Neural cell (in vitro differentiated cells): Measurements from ENCODE around the gene GCK. TPM values are rescaled to one million over a fixed set of nuclear protein-coding genes. Genes with fewer than 3 reads are reported as not detected.

ENCODE experiments used
- H2AFZ ChIP-seq: fragments of 200-600, 300-800 bp; sonication (generic), shearing (Covaris generic); 2 replicates; pipeline ENCODE4 v1.6.0; 2014; ENCODE audit warnings: low read depth, mild to moderate bottlenecking, antibody characterized with exemption, low read length, moderate library complexity
- H3F3A ChIP-seq: fragments of 200-600 bp; shearing (Covaris generic); 2 replicates; pipeline ENCODE4 v1.6.1; 2016; ENCODE audit warnings: mild to moderate bottlenecking, moderate library complexity, mixed read lengths, antibody characterized with exemption, low read length; ENCODE audit not compliant: insufficient read depth, poor library complexity, severe bottlenecking
- H3K27ac ChIP-seq: fragments of 200-600, 300-800 bp; sonication (generic), shearing (Covaris generic); 2 replicates; pipeline ENCODE4 v1.5.1; 2014; ENCODE audit warnings: mild to moderate bottlenecking, low read length, moderate library complexity
- H3K27me3 ChIP-seq: fragments of 300-800, 200-600 bp; sonication (generic), shearing (Covaris generic); 2 replicates; pipeline ENCODE4 v1.6.0; 2014; ENCODE audit warnings: mild to moderate bottlenecking, low read depth, low read length, moderate library complexity; ENCODE audit not compliant: insufficient read depth
- H3K36me3 ChIP-seq: fragments of 300-800, 200-600 bp; sonication (generic), shearing (Covaris generic); 2 replicates; pipeline ENCODE4 v1.5.1; 2014; ENCODE audit warnings: mild to moderate bottlenecking, antibody characterized with exemption, low read length, moderate library complexity; ENCODE audit not compliant: insufficient read depth
- H3K4me2 ChIP-seq: fragments of 300-800, 200-600 bp; sonication (generic), shearing (Covaris generic); 2 replicates; pipeline ENCODE4 v1.6.0; 2014; ENCODE audit warnings: mild to moderate bottlenecking, low read length
- H3K4me3 ChIP-seq: fragments of 300-800, 200-600 bp; sonication (generic), shearing (Covaris generic); 2 replicates; pipeline ENCODE4 v1.5.1; 2014; ENCODE audit warnings: mild to moderate bottlenecking, low read length, moderate library complexity
- H3K79me2 ChIP-seq: fragments of 200-600 bp; shearing (Covaris generic); replicated peaks from 2 replicates; pipeline ENCODE4 v1.6.0; 2014; ENCODE audit warnings: mild to moderate bottlenecking, low read length, moderate library complexity; ENCODE audit not compliant: insufficient read depth
- H3K9ac ChIP-seq: fragments of 300-800, 200-600 bp; sonication (generic), shearing (Covaris generic); 2 replicates; pipeline ENCODE4 v1.6.1; 2016; ENCODE audit warnings: mild to moderate bottlenecking, low read length, mixed read lengths
- H3K9me2 ChIP-seq: fragments of 200-600 bp; shearing (Covaris generic); 2 replicates; pipeline ENCODE4 v1.6.1; 2016; ENCODE audit warnings: mild to moderate bottlenecking, low read length, mixed read lengths; ENCODE audit not compliant: insufficient read depth
- H3K9me3 ChIP-seq: fragments of 200-600, 300-800 bp; sonication (generic), shearing (Covaris generic); 2 replicates; pipeline ENCODE4 v1.6.1; 2016; ENCODE audit warnings: mild to moderate bottlenecking, mixed run types, low read length, moderate library complexity, mixed read lengths
- H4K20me1 ChIP-seq: fragments of 200-600 bp; shearing (Covaris generic); 2 replicates; pipeline ENCODE4 v1.6.1; 2016; ENCODE audit warnings: mild to moderate bottlenecking, mixed run types; ENCODE audit not compliant: insufficient read depth
- EP300 ChIP-seq: fragments of 450-650 bp; conservative IDR thresholded peaks from 2 replicates; pipeline ENCODE4 v1.6.1; 2014; ENCODE audit warnings: antibody characterized with exemption, mild to moderate bottlenecking, moderate library complexity; ENCODE audit not compliant: poor library complexity, severe bottlenecking
- EZH2 ChIP-seq: fragments of 200-600, 300-800 bp; shearing (Covaris generic), sonication (generic); IDR thresholded peaks from 2 replicates; pipeline ENCODE4 v1.6.1; 2014; ENCODE audit warnings: antibody characterized with exemption, low read length, borderline replicate concordance, mild to moderate bottlenecking; ENCODE audit not compliant: insufficient read depth, poor library complexity, severe bottlenecking
- MXI1 ChIP-seq: fragments of 450-650 bp; conservative IDR thresholded peaks from 2 replicates; pipeline ENCODE4 v1.6.1; 2014; ENCODE audit warnings: antibody characterized with exemption, mild to moderate bottlenecking; ENCODE audit not compliant: poor library complexity, severe bottlenecking
- POLR2AphosphoS5 ChIP-seq: IDR thresholded peaks from 2 replicates; pipeline ENCODE4 v1.6.1; 2012
- RAD21 ChIP-seq: fragments of 450-650 bp; conservative IDR thresholded peaks from 2 replicates; pipeline ENCODE4 v1.6.1; 2014; ENCODE audit warnings: antibody characterized with exemption, mild to moderate bottlenecking, moderate library complexity
- SMC3 ChIP-seq: fragments of 450-650 bp; conservative IDR thresholded peaks from 2 replicates; pipeline ENCODE4 v1.6.1; 2014; ENCODE audit warnings: antibody characterized with exemption, mild to moderate bottlenecking, moderate library complexity; ENCODE audit not compliant: poor library complexity
- TAF1 ChIP-seq: IDR thresholded peaks from 2 replicates; pipeline ENCODE4 v1.6.1; 2012; ENCODE audit warnings: low read depth
- polyA plus RNA-seq: library from polyadenylated mRNA; depleted of rRNA; stranded (reverse); fragments of >200 nt; gene quantifications from 2 replicates; pipeline ENCODE4 v1.2.3, GENCODE V29; 2014
- TF ChIP-seq, protein P1 (sequence below): IDR thresholded peaks from 2 replicates; pipeline ENCODE4 v1.6.1; 2012; ENCODE audit warnings: borderline replicate concordance
- TF ChIP-seq, protein P2 (sequence below): fragments of 450-650 bp; IDR thresholded peaks from 2 replicates; pipeline ENCODE4 v1.5.1; 2014; ENCODE audit warnings: antibody characterized with exemption, mild to moderate bottlenecking, moderate library complexity; ENCODE audit not compliant: poor library complexity, severe bottlenecking

Gene GCK
- polyA plus RNA-seq, 1 donor from 2014 or later, result 7.4 TPM

DNA sequence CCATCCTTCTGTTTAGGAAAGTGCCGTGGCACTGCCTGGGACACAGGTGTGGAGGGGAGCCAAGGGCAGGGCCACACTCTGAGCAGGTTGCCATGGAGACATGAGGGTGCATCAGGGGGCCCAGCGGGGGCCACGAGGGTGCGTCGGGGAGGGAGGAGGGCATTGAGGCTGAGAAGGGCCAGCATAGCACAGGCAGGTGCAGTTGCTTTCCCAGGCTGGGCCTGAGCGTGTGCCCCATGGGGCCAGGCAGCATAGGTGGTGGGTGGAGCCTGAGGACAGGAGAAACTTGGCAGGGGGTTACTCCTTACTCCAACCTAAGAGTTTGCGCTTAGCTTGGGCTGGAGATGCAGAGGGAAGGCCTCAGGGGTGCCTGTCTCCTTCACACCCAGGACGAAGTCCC, 26.8 kb upstream of the GCK start:
- no peak overlapping the region for H3K4me2 ChIP-seq
- H2AFZ ChIP-seq, result no peak overlapping the region
- no peaks in the 10 kb centered on the region for H3K27me3 ChIP-seq
- TF ChIP-seq EP300 (no peak), EZH2 (no peak), SMC3 (no peak), POLR2AphosphoS5 (no peak), TAF1 (no peak), RAD21 (no peak), MXI1 (no peak)
- TF ChIP-seq, protein P1, sequence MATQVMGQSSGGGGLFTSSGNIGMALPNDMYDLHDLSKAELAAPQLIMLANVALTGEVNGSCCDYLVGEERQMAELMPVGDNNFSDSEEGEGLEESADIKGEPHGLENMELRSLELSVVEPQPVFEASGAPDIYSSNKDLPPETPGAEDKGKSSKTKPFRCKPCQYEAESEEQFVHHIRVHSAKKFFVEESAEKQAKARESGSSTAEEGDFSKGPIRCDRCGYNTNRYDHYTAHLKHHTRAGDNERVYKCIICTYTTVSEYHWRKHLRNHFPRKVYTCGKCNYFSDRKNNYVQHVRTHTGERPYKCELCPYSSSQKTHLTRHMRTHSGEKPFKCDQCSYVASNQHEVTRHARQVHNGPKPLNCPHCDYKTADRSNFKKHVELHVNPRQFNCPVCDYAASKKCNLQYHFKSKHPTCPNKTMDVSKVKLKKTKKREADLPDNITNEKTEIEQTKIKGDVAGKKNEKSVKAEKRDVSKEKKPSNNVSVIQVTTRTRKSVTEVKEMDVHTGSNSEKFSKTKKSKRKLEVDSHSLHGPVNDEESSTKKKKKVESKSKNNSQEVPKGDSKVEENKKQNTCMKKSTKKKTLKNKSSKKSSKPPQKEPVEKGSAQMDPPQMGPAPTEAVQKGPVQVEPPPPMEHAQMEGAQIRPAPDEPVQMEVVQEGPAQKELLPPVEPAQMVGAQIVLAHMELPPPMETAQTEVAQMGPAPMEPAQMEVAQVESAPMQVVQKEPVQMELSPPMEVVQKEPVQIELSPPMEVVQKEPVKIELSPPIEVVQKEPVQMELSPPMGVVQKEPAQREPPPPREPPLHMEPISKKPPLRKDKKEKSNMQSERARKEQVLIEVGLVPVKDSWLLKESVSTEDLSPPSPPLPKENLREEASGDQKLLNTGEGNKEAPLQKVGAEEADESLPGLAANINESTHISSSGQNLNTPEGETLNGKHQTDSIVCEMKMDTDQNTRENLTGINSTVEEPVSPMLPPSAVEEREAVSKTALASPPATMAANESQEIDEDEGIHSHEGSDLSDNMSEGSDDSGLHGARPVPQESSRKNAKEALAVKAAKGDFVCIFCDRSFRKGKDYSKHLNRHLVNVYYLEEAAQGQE, result no peak
- TF ChIP-seq, protein P2, sequence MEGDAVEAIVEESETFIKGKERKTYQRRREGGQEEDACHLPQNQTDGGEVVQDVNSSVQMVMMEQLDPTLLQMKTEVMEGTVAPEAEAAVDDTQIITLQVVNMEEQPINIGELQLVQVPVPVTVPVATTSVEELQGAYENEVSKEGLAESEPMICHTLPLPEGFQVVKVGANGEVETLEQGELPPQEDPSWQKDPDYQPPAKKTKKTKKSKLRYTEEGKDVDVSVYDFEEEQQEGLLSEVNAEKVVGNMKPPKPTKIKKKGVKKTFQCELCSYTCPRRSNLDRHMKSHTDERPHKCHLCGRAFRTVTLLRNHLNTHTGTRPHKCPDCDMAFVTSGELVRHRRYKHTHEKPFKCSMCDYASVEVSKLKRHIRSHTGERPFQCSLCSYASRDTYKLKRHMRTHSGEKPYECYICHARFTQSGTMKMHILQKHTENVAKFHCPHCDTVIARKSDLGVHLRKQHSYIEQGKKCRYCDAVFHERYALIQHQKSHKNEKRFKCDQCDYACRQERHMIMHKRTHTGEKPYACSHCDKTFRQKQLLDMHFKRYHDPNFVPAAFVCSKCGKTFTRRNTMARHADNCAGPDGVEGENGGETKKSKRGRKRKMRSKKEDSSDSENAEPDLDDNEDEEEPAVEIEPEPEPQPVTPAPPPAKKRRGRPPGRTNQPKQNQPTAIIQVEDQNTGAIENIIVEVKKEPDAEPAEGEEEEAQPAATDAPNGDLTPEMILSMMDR, result no peak
- H3K9ac ChIP-seq, result no peak overlapping the region
- no peaks in the 10 kb centered on the region for H3K36me3 ChIP-seq
- no peak overlapping the region for H3K4me3 ChIP-seq
- H3F3A ChIP-seq, result no peaks in the 10 kb centered on the region
- H3K9me3 ChIP-seq, result peaks cover 5% of the 10 kb centered on the region
- H4K20me1 ChIP-seq, result no peaks in the 10 kb centered on the region
- H3K9me2 ChIP-seq, result no peaks in the 10 kb centered on the region
- H3K27ac ChIP-seq, result no peak overlapping the region
- no peaks in the 10 kb centered on the region for H3K79me2 ChIP-seq

DNA sequence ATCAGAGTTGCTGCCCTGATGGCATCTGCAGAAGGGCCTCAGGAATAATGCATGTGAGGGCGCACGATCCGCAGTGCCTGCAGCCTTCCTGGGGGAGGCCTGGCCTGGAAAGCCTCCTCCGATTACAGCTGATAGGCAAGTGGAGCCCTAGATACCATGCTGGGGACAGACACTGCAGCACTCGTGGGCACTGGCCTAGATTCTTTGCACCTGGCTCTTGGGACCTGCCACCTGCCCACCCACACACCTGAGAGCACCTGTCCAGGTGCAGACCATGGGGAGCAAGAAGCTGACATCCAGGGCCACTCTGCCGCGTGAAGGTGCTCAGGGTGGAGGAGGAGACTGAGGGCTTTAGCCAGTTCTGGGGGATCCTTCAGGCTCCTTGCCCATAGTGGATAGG, 26.3 kb upstream of the GCK start:
- H3K4me2 ChIP-seq, result no peak overlapping the region
- no peaks in the 10 kb centered on the region for H3K9me2 ChIP-seq
- TF ChIP-seq, protein P2, result no peak
- TF ChIP-seq EP300 (no peak), RAD21 (no peak), POLR2AphosphoS5 (peak; percentile 10), EZH2 (no peak)
- no peaks in the 10 kb centered on the region for H3K27me3 ChIP-seq
- no peaks in the 10 kb centered on the region for H3F3A ChIP-seq
- H3K4me3 ChIP-seq, result no peak overlapping the region
- no peak overlapping the region for H3K27ac ChIP-seq
- H3K36me3 ChIP-seq, result no peaks in the 10 kb centered on the region
- no peak overlapping the region for H3K9ac ChIP-seq
- H2AFZ ChIP-seq, result no peak overlapping the region
- H3K9me3 ChIP-seq, result peaks cover 5% of the 10 kb centered on the region
- H3K79me2 ChIP-seq, result no peaks in the 10 kb centered on the region
- no peaks in the 10 kb centered on the region for H4K20me1 ChIP-seq
